A549 treated with AZD9567 at 1 μM for 4 hours (cell line): ENCODE results near the gene SLC5A8. TPM values are rescaled to one million over a fixed set of nuclear protein-coding genes. Genes with fewer than 3 reads are reported as not detected.

Experiments
- total RNA-seq: library from RNA; stranded (reverse); fragments of 200-300 nt; extraction: Qiagen RNA extraction; gene quantifications from 5 replicates; pipeline ENCODE4 v1.2.3, GENCODE V29; 2022; ENCODE audit not compliant: insufficient read depth

SLC5A8 gene
- not detected in 5 replicates for total RNA-seq

GRCh38 chr12:101209319-101210302 lies at the start of gene SLC5A8:
Gene SLC5A8 (minus strand): TSS chr12:101210238. CDS start chr12:101209848, 390 bp downstream.

Other genes starting within 250 kb of the SLC5A8 start
- gene UTP20, start 69.9 kb upstream of the SLC5A8 start, total RNA-seq: 13.7 to 18.0 TPM (median 15.6 TPM) in 5 replicates
- gene ARL1, start 197.5 kb upstream of the SLC5A8 start, total RNA-seq: 55.4 to 75.0 TPM (median 61.0 TPM) in 5 replicates